Measurements from ENCODE around the gene ITPKB.

The ITPKB gene

DNA sequence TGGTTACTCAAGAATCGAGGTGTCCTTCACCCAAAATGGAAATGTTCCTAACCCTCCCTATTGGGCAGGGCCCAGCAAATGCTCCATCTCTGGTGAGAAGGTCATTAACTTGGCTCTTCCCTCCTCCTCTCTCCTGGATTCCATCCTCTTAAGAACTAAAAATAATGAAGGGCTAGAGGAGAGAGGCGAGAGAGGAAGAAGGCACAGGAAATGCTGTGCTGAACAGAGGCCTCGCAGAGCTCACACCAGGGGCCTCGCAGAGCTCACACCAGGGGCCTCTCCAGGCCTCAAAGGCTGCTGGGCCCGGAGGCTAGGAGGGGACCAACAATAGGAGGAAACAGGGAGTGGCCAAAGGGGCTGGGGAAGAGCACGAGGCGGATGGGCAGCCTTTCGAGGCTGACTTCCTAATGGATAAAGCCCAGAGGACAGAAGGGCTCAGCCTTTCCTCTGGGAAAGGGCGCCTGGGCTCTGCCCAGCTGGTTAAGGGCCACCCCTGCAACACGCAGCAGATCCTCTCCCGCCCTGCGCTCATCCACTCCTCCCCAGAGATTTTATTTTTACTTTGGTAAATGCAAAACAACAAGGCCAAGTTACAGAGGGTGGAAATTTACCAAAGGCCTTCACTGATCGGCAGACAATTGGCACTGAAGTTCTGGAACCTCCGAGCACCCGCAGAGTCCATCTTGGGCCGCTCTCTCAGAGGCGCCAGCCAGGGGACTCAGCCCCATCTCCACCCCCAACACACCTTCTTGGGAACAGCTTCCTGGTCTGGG lies 78.5 kb downstream of the ITPKB start:
- Histone ChIP-seq H3K4me3 (replicated peaks; ENCODE audit: insufficient read depth, low read length) (no peak overlapping the region), H3K27me3 (ENCODE audit: insufficient read depth, poor library complexity, severe bottlenecking) (no peaks in the 10 kb centered on the region), H3K27ac (replicated peaks) (peak overlapping the region; percentile 37)
- TF ChIP-seq, protein P1, sequence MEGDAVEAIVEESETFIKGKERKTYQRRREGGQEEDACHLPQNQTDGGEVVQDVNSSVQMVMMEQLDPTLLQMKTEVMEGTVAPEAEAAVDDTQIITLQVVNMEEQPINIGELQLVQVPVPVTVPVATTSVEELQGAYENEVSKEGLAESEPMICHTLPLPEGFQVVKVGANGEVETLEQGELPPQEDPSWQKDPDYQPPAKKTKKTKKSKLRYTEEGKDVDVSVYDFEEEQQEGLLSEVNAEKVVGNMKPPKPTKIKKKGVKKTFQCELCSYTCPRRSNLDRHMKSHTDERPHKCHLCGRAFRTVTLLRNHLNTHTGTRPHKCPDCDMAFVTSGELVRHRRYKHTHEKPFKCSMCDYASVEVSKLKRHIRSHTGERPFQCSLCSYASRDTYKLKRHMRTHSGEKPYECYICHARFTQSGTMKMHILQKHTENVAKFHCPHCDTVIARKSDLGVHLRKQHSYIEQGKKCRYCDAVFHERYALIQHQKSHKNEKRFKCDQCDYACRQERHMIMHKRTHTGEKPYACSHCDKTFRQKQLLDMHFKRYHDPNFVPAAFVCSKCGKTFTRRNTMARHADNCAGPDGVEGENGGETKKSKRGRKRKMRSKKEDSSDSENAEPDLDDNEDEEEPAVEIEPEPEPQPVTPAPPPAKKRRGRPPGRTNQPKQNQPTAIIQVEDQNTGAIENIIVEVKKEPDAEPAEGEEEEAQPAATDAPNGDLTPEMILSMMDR (IDR thresholded peaks at IDR 0.05; ENCODE audit: insufficient read depth, low read length) = no peak
- TF ChIP-seq SPI1 (IDR thresholded peaks at IDR 0.05; ENCODE audit: borderline replicate concordance, low read depth) (no peak), POLR2AphosphoS5 (IDR thresholded peaks at IDR 0.05; ENCODE audit: low read depth) (no peak), GABPA (IDR thresholded peaks at IDR 0.05; ENCODE audit: low read depth) (no peak)
- TF ChIP-seq, protein P2, sequence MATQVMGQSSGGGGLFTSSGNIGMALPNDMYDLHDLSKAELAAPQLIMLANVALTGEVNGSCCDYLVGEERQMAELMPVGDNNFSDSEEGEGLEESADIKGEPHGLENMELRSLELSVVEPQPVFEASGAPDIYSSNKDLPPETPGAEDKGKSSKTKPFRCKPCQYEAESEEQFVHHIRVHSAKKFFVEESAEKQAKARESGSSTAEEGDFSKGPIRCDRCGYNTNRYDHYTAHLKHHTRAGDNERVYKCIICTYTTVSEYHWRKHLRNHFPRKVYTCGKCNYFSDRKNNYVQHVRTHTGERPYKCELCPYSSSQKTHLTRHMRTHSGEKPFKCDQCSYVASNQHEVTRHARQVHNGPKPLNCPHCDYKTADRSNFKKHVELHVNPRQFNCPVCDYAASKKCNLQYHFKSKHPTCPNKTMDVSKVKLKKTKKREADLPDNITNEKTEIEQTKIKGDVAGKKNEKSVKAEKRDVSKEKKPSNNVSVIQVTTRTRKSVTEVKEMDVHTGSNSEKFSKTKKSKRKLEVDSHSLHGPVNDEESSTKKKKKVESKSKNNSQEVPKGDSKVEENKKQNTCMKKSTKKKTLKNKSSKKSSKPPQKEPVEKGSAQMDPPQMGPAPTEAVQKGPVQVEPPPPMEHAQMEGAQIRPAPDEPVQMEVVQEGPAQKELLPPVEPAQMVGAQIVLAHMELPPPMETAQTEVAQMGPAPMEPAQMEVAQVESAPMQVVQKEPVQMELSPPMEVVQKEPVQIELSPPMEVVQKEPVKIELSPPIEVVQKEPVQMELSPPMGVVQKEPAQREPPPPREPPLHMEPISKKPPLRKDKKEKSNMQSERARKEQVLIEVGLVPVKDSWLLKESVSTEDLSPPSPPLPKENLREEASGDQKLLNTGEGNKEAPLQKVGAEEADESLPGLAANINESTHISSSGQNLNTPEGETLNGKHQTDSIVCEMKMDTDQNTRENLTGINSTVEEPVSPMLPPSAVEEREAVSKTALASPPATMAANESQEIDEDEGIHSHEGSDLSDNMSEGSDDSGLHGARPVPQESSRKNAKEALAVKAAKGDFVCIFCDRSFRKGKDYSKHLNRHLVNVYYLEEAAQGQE (IDR thresholded peaks at IDR 0.05; ENCODE audit: insufficient replicate concordance, low read depth) = no peak
- peak in 1 of 2 experiments; percentile 39 for DNase-seq (ENCODE audit: low read depth in 1 of 2, low spot score in 1 of 2)

DNA sequence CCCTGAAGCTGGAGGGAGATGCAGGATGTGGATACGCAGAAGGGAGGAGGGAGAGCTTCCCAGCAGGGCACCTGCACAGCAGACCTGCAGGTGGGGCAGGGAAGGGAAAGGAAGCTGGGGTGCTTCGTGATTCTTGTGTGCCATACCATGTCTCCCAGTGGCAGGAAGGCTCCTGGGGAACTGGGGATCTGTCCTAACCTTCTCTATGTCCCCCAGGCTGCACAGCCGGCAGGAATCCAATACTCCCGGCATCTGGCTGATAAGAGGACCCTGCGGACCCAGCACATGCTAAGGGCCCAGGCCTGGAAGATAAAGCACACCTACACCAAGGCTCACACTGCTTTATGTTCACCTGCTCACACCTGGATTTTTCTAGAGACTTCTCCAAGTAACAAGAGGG lies 79.4 kb downstream of the ITPKB start:
- Histone ChIP-seq H3K27ac (replicated peaks) (no peak overlapping the region), H3K4me3 (replicated peaks; ENCODE audit: insufficient read depth, low read length) (no peak overlapping the region), H3K27me3 (ENCODE audit: insufficient read depth, poor library complexity, severe bottlenecking) (no peaks in the 10 kb centered on the region)
- DNase-seq (ENCODE audit: low read depth in 1 of 2, low spot score in 1 of 2) = no peak
- no peak for TF ChIP-seq POLR2AphosphoS5 (IDR thresholded peaks at IDR 0.05; ENCODE audit: low read depth)

DNA sequence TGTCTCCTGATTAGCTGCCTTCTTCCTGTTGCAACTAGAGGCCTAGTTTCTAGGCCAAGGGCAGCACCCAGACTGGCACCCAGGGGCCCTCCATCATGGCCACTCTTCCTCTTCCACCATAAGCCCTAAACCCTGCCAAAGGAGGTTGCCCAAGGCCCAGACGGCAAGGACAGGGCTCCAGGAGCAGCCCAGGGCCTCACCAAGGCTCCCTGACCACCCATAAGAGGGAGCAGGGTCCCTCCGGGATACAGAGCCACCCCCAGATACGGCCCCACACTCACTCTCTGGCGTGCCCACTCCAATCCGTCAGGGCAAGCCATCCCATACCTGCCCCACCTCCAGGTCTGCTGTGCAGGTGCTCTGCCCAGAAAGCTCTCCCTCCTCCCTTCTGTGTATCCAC lies 79.9 kb downstream of the ITPKB start:
- Histone ChIP-seq H3K27ac (replicated peaks) (no peak overlapping the region), H3K4me3 (replicated peaks; ENCODE audit: insufficient read depth, low read length) (no peak overlapping the region), H3K27me3 (ENCODE audit: insufficient read depth, poor library complexity, severe bottlenecking) (no peaks in the 10 kb centered on the region)
- TF ChIP-seq, protein P2 (IDR thresholded peaks at IDR 0.05; ENCODE audit: insufficient replicate concordance, low read depth) = no peak
- no peak for TF ChIP-seq SPI1 (IDR thresholded peaks at IDR 0.05; ENCODE audit: borderline replicate concordance, low read depth)
- TF ChIP-seq, protein P1 (IDR thresholded peaks at IDR 0.05; ENCODE audit: insufficient read depth, low read length) = no peak
- no peak for TF ChIP-seq POLR2AphosphoS5 (IDR thresholded peaks at IDR 0.05; ENCODE audit: low read depth)
- TF ChIP-seq GABPA (IDR thresholded peaks at IDR 0.05; ENCODE audit: low read depth) = no peak
- no peak for DNase-seq (ENCODE audit: low read depth in 1 of 2, low spot score in 1 of 2)

DNA sequence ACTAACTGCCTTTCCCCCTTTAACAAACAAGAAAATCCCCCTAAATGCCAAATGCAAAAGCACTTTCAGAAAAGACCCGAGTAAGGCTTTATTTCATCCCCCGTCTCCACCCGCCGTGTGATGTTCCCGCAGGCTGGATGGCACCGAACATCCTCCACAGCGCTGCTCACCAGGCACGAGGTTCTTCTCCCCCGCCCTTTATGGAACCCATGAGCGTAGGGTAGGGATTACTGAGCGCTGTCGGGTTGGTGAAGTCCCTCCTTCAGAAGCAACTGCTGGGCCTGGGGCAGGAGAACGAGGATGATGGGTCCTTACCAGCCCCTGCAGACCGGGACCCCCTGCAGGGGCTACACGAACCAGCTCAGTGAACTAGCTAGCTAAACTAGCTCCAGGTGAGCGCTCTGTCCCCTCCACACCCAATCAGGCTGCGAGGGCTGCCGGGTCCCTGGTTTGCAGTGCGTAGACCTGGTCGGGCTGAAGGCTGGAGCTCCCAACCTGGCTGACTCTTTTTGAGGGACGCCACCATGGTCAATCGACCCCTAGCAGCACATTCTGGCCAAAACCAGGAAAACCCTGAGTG lies 80.4 kb downstream of the ITPKB start:
- no peak for DNase-seq (ENCODE audit: low read depth in 1 of 2, low spot score in 1 of 2)
- Histone ChIP-seq H3K27ac (replicated peaks) (no peak overlapping the region), H3K27me3 (ENCODE audit: insufficient read depth, poor library complexity, severe bottlenecking) (no peaks in the 10 kb centered on the region), H3K4me3 (replicated peaks; ENCODE audit: insufficient read depth, low read length) (no peak overlapping the region)
- TF ChIP-seq, protein P2 (IDR thresholded peaks at IDR 0.05; ENCODE audit: insufficient replicate concordance, low read depth) = no peak
- TF ChIP-seq POLR2AphosphoS5 (IDR thresholded peaks at IDR 0.05; ENCODE audit: low read depth) = no peak
- TF ChIP-seq GABPA (IDR thresholded peaks at IDR 0.05; ENCODE audit: low read depth) = no peak
- TF ChIP-seq, protein P1 (IDR thresholded peaks at IDR 0.05; ENCODE audit: insufficient read depth, low read length) = no peak
- no peak for TF ChIP-seq SPI1 (IDR thresholded peaks at IDR 0.05; ENCODE audit: borderline replicate concordance, low read depth)
